Keratinocyte (primary cell): ENCODE results near the gene TIMM8B. TPM values are rescaled to one million over a fixed set of nuclear protein-coding genes. Genes with fewer than 3 reads are reported as not detected.

Experiments used
- DNase-seq: peaks from one replicate; pipeline ENCODE4 v3.0.0-alpha.2; 2011; ENCODE audit warnings: low read depth, missing footprints, low spot score
- FAIRE-seq: peaks from 2 replicates; lab custom pipeline; 2011; peaks lifted over from hg19 to GRCh38; lab: Jason Lieb, UNC
- H2AFZ ChIP-seq: 2 replicates; pipeline ENCODE4 v1.6.0; 2012; ENCODE audit warnings: low read length, control low read depth, inconsistent platforms; ENCODE audit not compliant: control insufficient read depth
- H3K27ac ChIP-seq: 2 replicates; pipeline ENCODE4 v1.5.1; 2011; ENCODE audit warnings: low read length; ENCODE audit not compliant: control insufficient read depth, insufficient read depth
- H3K27me3 ChIP-seq: 3 replicates; pipeline ENCODE4 v1.6.0; 2011; ENCODE audit warnings: low read length; ENCODE audit not compliant: control insufficient read depth, insufficient read depth; ENCODE audit errors: extremely low read depth
- H3K36me3 ChIP-seq, 2 experiments: 2 replicates in 1 of 2; 3 replicates in 1 of 2; pipeline ENCODE4 v1.5.1; 2011; ENCODE audit warnings: low read length in 2 of 2, mild to moderate bottlenecking in 1 of 2; ENCODE audit not compliant: control insufficient read depth in 2 of 2, insufficient read depth in 2 of 2; ENCODE audit errors: extremely low read depth in 1 of 2
- H3K4me1 ChIP-seq: 3 replicates; pipeline ENCODE4 v1.5.1; 2011; ENCODE audit warnings: low read length; ENCODE audit not compliant: control insufficient read depth, insufficient read depth; ENCODE audit errors: extremely low read depth
- H3K4me2 ChIP-seq: 3 replicates; pipeline ENCODE4 v1.6.0; 2011; ENCODE audit warnings: low read depth, low read length; ENCODE audit not compliant: control insufficient read depth, insufficient read depth; ENCODE audit errors: extremely low read depth
- H3K4me3 ChIP-seq, 3 experiments: fragments of 200-600 bp in 1 of 3; sonication (generic) in 1 of 3; 2 replicates in 2 of 3; 3 replicates in 1 of 3; pipeline ENCODE4 v1.5.1; 2011 to 2016; ENCODE audit warnings: low read length in 3 of 3, mild to moderate bottlenecking in 3 of 3, control low read depth in 2 of 3, inconsistent platforms in 1 of 3, low read depth in 1 of 3, mixed read lengths in 1 of 3, mixed run types in 1 of 3, moderate library complexity in 1 of 3; ENCODE audit not compliant: control insufficient read depth in 2 of 3, insufficient read depth in 2 of 3; ENCODE audit errors: extremely low read depth in 1 of 3
- H3K79me2 ChIP-seq: 2 replicates; pipeline ENCODE4 v1.6.0; 2012; ENCODE audit warnings: low read length; ENCODE audit not compliant: control insufficient read depth, insufficient read depth
- H3K9ac ChIP-seq: 3 replicates; pipeline ENCODE4 v1.6.0; 2011; ENCODE audit warnings: low read length; ENCODE audit not compliant: control insufficient read depth, insufficient read depth; ENCODE audit errors: extremely low read depth
- H3K9me1 ChIP-seq: 3 replicates; pipeline ENCODE4 v1.6.0; 2011; ENCODE audit warnings: low read length; ENCODE audit not compliant: control insufficient read depth, insufficient read depth; ENCODE audit errors: extremely low read depth
- H3K9me3 ChIP-seq: 2 replicates; pipeline ENCODE4 v1.5.1; 2012; ENCODE audit warnings: low read depth, low read length; ENCODE audit not compliant: control insufficient read depth
- H4K20me1 ChIP-seq: 3 replicates; pipeline ENCODE4 v1.6.0; 2011; ENCODE audit warnings: low read length; ENCODE audit not compliant: control insufficient read depth, insufficient read depth; ENCODE audit errors: extremely low read depth
- CTCF ChIP-seq, 3 experiments: IDR thresholded peaks in 1 of 3; conservative IDR thresholded peaks in 1 of 3; optimal IDR thresholded peaks in 1 of 3; 2 replicates in 2 of 3; 3 replicates in 1 of 3; pipeline versions ENCODE3 to v1.5.1; 2011; ENCODE audit warnings: low read length in 3 of 3, mild to moderate bottlenecking in 3 of 3, moderate library complexity in 2 of 3, control low read depth in 1 of 3, inconsistent platforms in 1 of 3; ENCODE audit not compliant: insufficient read depth in 2 of 3; ENCODE audit errors: extremely low read depth in 1 of 3
- EZH2 ChIP-seq: IDR thresholded peaks from one replicate; pipeline ENCODE4 v1.6.1; 2012; ENCODE audit warnings: inconsistent platforms, mild to moderate bottlenecking, low read length, moderate library complexity
- dilution Hi-C: fragments of 300-500 bp; cut with MboI; formaldehyde crosslinking; loops from one replicate; pipeline ENCODE4 v1.7.0; 2020; ENCODE audit warnings: low sequenced_read_pairs; ENCODE audit not compliant: extremely low pct_ligation_motif_present
- polyA plus RNA-seq, 5 experiments: library from polyadenylated mRNA; depleted of rRNA in 3 of 5; stranded (reverse) in 3 of 5; stranded (forward) in 1 of 5; unstranded in 1 of 5; fragments of >200 nt; gene quantifications; 1 replicate in 1 of 5; 2 replicates in 3 of 5; 3 replicates in 1 of 5; pipeline versions ENCODE4 v1.2.1 to v1.2.3, GENCODE V29; 2011 to 2012; ENCODE audit warnings: missing spikeins in 2 of 5, low read depth in 1 of 5, low replicate concordance in 1 of 5

Gene TIMM8B
- polyA plus RNA-seq, 1 donor (not counting 4 experiments of a cell fraction or from before 2014, with no cell fraction given): 126 TPM

GRCh38 chr11:112127056-112127455 lies 40.5 kb upstream of the TIMM8B start:
- no peak overlapping the region for H3K27ac ChIP-seq
- no peak overlapping the region for H3K9ac ChIP-seq
- H3K4me3 ChIP-seq: no peak overlapping the region
- no peak for DNase-seq
- H3K36me3 ChIP-seq: no peaks in the 10 kb centered on the region
- H3K9me1 ChIP-seq: peaks cover 3% of the 10 kb centered on the region
- H3K79me2 ChIP-seq: no peaks in the 10 kb centered on the region
- H4K20me1 ChIP-seq: no peaks in the 10 kb centered on the region
- no peak overlapping the region for H3K4me2 ChIP-seq
- dilution Hi-C loops: no loop called here
- no peaks in the 10 kb centered on the region for H3K9me3 ChIP-seq
- no peaks in the 10 kb centered on the region for H3K27me3 ChIP-seq
- H3K4me1 ChIP-seq: peaks cover 32% of the 10 kb centered on the region
- no peak for FAIRE-seq
- TF ChIP-seq CTCF (optimal IDR thresholded peaks at IDR 0.05 in 1 of 3, IDR thresholded peaks at IDR 0.05 in 1 of 3, conservative IDR thresholded peaks at IDR 0.05 in 1 of 3; ENCODE audit: extremely low read depth in 1 of 3, insufficient read depth in 2 of 3, low read length in 3 of 3) (no peak), EZH2 (no peak)
- H2AFZ ChIP-seq: no peak overlapping the region

- Histone ChIP-seq H3K4me1 (peaks cover 28% of the 10 kb centered on the region), H3K79me2 (no peaks in the 10 kb centered on the region), H4K20me1 (no peaks in the 10 kb centered on the region), H3K4me2 (no peak overlapping the region), H3K9me3 (no peaks in the 10 kb centered on the region), H3K9ac (no peak overlapping the region), H3K9me1 (no peaks in the 10 kb centered on the region), H3K27ac (no peak overlapping the region), H3K27me3 (no peaks in the 10 kb centered on the region), H3K36me3 (no peaks in the 10 kb centered on the region), H3K4me3 (no peak overlapping the region), H2AFZ (no peak overlapping the region)
- dilution Hi-C loops: no loop called here
- no peak for TF ChIP-seq CTCF (optimal IDR thresholded peaks at IDR 0.05 in 1 of 3, IDR thresholded peaks at IDR 0.05 in 1 of 3, conservative IDR thresholded peaks at IDR 0.05 in 1 of 3; ENCODE audit: extremely low read depth in 1 of 3, insufficient read depth in 2 of 3, low read length in 3 of 3)
- TF ChIP-seq EZH2: no peak
- peak; percentile 20 for FAIRE-seq
- DNase-seq: no peak
Measured at GRCh38 chr11:112123129-112123528, 36.6 kb upstream of the TIMM8B start.
